ENCODE results near the gene PITHD1. TPM values are rescaled to one million over a fixed set of nuclear protein-coding genes. Genes with fewer than 3 reads are reported as not detected.

PITHD1 gene
- total RNA-seq, 1 donor from 2014 or later = 36.4 TPM

GRCh38 chr1:23790696-23791515 is 12.7 kb downstream of the PITHD1 start, which contains the start of gene LYPLA2:
TSS of gene LYPLA2 (plus strand) at chr1:23791145. CDS start at chr1:23792683, 1,538 bp downstream.
- Mint-ChIP-seq H3K27ac (ENCODE audit: unreplicated experiment) (peak within 1 kb of the TSS; percentile 97), H3K4me3 (ENCODE audit: unreplicated experiment) (peak within 1 kb of the TSS; percentile 99), H3K36me3 (ENCODE audit: low read depth) (peaks cover 17% of the 10 kb centered on the region), H3K9me3 (ENCODE audit: low read depth) (no peaks in the 10 kb centered on the region), H3K4me1 (ENCODE audit: low read depth) (peaks cover 37% of the 10 kb centered on the region), H3K27me3 (ENCODE audit: low read depth) (no peaks in the 10 kb centered on the region)
- TF ChIP-seq, protein P1, sequence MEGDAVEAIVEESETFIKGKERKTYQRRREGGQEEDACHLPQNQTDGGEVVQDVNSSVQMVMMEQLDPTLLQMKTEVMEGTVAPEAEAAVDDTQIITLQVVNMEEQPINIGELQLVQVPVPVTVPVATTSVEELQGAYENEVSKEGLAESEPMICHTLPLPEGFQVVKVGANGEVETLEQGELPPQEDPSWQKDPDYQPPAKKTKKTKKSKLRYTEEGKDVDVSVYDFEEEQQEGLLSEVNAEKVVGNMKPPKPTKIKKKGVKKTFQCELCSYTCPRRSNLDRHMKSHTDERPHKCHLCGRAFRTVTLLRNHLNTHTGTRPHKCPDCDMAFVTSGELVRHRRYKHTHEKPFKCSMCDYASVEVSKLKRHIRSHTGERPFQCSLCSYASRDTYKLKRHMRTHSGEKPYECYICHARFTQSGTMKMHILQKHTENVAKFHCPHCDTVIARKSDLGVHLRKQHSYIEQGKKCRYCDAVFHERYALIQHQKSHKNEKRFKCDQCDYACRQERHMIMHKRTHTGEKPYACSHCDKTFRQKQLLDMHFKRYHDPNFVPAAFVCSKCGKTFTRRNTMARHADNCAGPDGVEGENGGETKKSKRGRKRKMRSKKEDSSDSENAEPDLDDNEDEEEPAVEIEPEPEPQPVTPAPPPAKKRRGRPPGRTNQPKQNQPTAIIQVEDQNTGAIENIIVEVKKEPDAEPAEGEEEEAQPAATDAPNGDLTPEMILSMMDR (IDR thresholded peaks at IDR 0.05) = no peak
- peak; percentile 98 for DNase-seq (ENCODE audit: low spot score)

- TF ChIP-seq, protein P1 (IDR thresholded peaks at IDR 0.05) = no peak
These were observed 13.4 kb downstream of the PITHD1 start for GRCh38 chr1:23791516-23792047.

GRCh38 chr1:23792151-23792945 is 14.1 kb downstream of the PITHD1 start:
- H3K4me3 Mint-ChIP-seq (ENCODE audit: unreplicated experiment) = peak overlapping the region; percentile 99
- no peak for DNase-seq (ENCODE audit: low spot score)
- H3K4me1 Mint-ChIP-seq (ENCODE audit: low read depth) = peaks cover 37% of the 10 kb centered on the region
- peak overlapping the region; percentile 97 for H3K27ac Mint-ChIP-seq (ENCODE audit: unreplicated experiment)
- peaks cover 7% of the 10 kb centered on the region for H3K36me3 Mint-ChIP-seq (ENCODE audit: low read depth)
- H3K27me3 Mint-ChIP-seq (ENCODE audit: low read depth) = no peaks in the 10 kb centered on the region
- no peaks in the 10 kb centered on the region for H3K9me3 Mint-ChIP-seq (ENCODE audit: low read depth)
- TF ChIP-seq, protein P1 (IDR thresholded peaks at IDR 0.05) = no peak

More at GRCh38 chr1:23791516-23792047, 13.4 kb downstream of the PITHD1 start:
- peaks cover 37% of the 10 kb centered on the region for H3K4me1 Mint-ChIP-seq (ENCODE audit: low read depth)
- H3K27ac Mint-ChIP-seq (ENCODE audit: unreplicated experiment) = peak overlapping the region; percentile 97
- H3K4me3 Mint-ChIP-seq (ENCODE audit: unreplicated experiment) = peak overlapping the region; percentile 99
- no peak for DNase-seq (ENCODE audit: low spot score)
- H3K36me3 Mint-ChIP-seq (ENCODE audit: low read depth) = peaks cover 13% of the 10 kb centered on the region
- H3K9me3 Mint-ChIP-seq (ENCODE audit: low read depth) = no peaks in the 10 kb centered on the region
- no peaks in the 10 kb centered on the region for H3K27me3 Mint-ChIP-seq (ENCODE audit: low read depth)

- Mint-ChIP-seq H3K36me3 (ENCODE audit: low read depth) (peaks cover 2% of the 10 kb centered on the region), H3K4me1 (ENCODE audit: low read depth) (peaks cover 37% of the 10 kb centered on the region)
- DNase-seq (ENCODE audit: low spot score) = no peak
These were observed 15.0 kb downstream of the PITHD1 start for GRCh38 chr1:23793018-23793781.

More at GRCh38 chr1:23793018-23793781, 15.0 kb downstream of the PITHD1 start:
- Mint-ChIP-seq H3K27me3 (ENCODE audit: low read depth) (no peaks in the 10 kb centered on the region), H3K27ac (ENCODE audit: unreplicated experiment) (peak overlapping the region; percentile 17), H3K4me3 (ENCODE audit: unreplicated experiment) (no peak overlapping the region), H3K9me3 (ENCODE audit: low read depth) (no peaks in the 10 kb centered on the region)
- TF ChIP-seq, protein P1 (IDR thresholded peaks at IDR 0.05) = no peak

Data from chondrocyte (in vitro differentiated cells).